Bronchial epithelial cell (primary cell): ENCODE results near the gene ABTB2. TPM values are rescaled to one million over a fixed set of nuclear protein-coding genes. Genes with fewer than 3 reads are reported as not detected.

Source experiments
- DNase-seq: peaks from one replicate; pipeline ENCODE4 v3.0.0-alpha.2; 2010; ENCODE audit warnings: low read depth
- FAIRE-seq: peaks from 2 replicates; lab custom pipeline; 2011; peaks lifted over from hg19 to GRCh38; lab: Jason Lieb, UNC
- H3K27me3 ChIP-seq: 2 replicates; pipeline ENCODE4 v1.5.1; 2011; ENCODE audit warnings: low read length; ENCODE audit not compliant: control insufficient read depth, insufficient read depth
- H3K36me3 ChIP-seq: 2 replicates; pipeline ENCODE4 v1.5.1; 2011; ENCODE audit warnings: low read length; ENCODE audit not compliant: control insufficient read depth, insufficient read depth
- H3K4me3 ChIP-seq: 2 replicates; pipeline ENCODE4 v1.5.1; 2011; ENCODE audit warnings: mild to moderate bottlenecking, low read depth, low read length, control low read depth
- total RNA-seq: library from RNA; depleted of rRNA; stranded (reverse); fragments of >200 nt; gene quantifications from 2 replicates; pipeline ENCODE4 v1.2.1, GENCODE V29; 2014
- TF ChIP-seq, protein P1 (sequence below): IDR thresholded peaks from 2 replicates; pipeline ENCODE4 v1.5.1; 2011; ENCODE audit warnings: mild to moderate bottlenecking, moderate library complexity, low read length, control low read depth, inconsistent platforms; ENCODE audit not compliant: insufficient read depth, severe bottlenecking

ABTB2 gene
- 0.53 and 2.2 TPM in 2 replicates for total RNA-seq

DNA sequence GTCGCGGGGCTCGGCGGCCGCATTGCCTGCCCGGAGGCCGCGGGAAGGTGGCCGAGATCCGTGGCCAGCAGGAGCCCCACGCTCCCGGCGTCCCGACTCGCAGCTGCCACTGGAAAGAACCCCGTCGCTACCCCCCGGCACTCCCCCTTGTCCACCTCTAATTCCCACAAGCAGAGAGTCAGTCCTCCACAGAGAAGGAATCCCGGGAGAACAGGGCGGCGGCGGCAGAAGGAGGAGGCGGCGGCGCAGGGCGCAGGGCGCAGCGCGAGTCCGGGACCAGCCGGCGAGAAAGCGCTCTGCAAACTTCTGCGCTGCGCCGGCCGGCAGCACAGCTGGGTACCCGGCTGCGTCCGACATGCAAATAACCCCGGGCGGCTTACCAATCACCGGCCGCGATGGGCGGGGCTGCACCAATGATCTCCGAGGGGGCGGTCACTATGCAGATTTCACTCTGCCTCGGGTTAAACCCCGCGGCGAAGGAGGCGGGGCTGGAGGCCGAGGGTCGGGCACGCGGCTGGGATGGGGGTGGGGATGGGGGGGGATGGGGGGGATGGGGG is at the start of gene ABTB2:
ABTB2 (minus strand) TSS at position 310 of the 557 bp plus-strand sequence.
- H3K27me3 ChIP-seq: no peaks in the 10 kb centered on the region
- FAIRE-seq: no peak
- TF ChIP-seq, protein P1, sequence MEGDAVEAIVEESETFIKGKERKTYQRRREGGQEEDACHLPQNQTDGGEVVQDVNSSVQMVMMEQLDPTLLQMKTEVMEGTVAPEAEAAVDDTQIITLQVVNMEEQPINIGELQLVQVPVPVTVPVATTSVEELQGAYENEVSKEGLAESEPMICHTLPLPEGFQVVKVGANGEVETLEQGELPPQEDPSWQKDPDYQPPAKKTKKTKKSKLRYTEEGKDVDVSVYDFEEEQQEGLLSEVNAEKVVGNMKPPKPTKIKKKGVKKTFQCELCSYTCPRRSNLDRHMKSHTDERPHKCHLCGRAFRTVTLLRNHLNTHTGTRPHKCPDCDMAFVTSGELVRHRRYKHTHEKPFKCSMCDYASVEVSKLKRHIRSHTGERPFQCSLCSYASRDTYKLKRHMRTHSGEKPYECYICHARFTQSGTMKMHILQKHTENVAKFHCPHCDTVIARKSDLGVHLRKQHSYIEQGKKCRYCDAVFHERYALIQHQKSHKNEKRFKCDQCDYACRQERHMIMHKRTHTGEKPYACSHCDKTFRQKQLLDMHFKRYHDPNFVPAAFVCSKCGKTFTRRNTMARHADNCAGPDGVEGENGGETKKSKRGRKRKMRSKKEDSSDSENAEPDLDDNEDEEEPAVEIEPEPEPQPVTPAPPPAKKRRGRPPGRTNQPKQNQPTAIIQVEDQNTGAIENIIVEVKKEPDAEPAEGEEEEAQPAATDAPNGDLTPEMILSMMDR: no peak
- DNase-seq: peak; percentile 84
- peak within 1 kb of the TSS; percentile 48 for H3K4me3 ChIP-seq
- H3K36me3 ChIP-seq: no peaks in the 10 kb centered on the region

DNA sequence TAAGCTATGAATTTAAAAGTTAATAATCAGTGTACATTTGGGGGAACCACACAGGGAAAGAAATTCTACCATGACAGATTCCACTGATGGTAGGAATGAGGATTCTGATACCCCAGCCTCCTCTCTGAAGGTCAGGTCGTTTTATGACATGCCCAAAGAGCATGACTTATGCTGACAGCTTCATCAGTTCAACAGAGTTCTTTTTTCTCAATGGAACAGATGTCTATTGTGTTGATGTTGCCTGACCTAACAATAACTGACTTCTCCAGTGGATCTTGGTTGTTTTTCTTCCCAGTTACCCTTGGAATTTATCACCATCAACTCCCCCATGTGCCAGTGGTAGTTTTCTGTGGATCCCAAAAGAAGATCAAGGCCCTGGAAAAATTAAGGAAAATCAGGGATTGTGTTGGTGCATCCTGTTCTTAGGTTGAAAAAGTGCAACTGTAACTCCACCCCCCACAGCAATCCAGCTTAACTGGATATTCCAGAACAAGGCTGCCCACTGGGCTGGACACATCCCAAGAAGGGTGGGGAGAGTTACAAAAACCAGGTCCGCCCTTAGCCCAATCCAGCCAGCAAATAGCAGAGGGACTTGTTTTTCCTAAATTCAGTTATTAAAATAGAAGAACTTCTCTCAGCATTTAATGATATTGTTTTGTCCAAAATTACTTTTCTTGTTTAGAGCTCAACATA is 49.5 kb upstream of the ABTB2 start:
- TF ChIP-seq, protein P1: no peak
- no peak overlapping the region for H3K4me3 ChIP-seq
- FAIRE-seq (no peak), DNase-seq (peak; percentile 70)
- no peaks in the 10 kb centered on the region for H3K36me3 ChIP-seq
- no peaks in the 10 kb centered on the region for H3K27me3 ChIP-seq

DNA sequence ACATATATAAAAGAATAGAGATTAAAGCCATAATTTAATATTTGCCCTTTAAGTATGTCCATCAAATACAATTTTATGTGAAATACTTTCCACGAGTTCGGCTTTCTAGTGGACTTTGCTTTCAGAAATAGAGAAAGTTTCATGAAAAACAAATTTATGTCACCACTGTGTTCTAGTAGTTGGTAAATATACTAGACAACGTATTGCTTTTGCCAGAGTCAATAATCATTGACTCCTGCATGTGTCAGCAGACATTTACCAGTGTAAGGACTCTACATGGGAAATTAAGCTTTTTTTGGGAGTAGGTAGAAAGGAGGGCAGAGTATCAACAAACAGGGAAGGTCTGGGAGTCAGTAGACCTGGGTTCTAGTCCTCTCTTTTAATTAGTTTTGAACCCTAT is 48.6 kb upstream of the ABTB2 start:
- H3K4me3 ChIP-seq: no peak overlapping the region
- TF ChIP-seq, protein P1: no peak
- no peaks in the 10 kb centered on the region for H3K36me3 ChIP-seq
- FAIRE-seq (no peak), DNase-seq (no peak)
- H3K27me3 ChIP-seq: no peaks in the 10 kb centered on the region

DNA sequence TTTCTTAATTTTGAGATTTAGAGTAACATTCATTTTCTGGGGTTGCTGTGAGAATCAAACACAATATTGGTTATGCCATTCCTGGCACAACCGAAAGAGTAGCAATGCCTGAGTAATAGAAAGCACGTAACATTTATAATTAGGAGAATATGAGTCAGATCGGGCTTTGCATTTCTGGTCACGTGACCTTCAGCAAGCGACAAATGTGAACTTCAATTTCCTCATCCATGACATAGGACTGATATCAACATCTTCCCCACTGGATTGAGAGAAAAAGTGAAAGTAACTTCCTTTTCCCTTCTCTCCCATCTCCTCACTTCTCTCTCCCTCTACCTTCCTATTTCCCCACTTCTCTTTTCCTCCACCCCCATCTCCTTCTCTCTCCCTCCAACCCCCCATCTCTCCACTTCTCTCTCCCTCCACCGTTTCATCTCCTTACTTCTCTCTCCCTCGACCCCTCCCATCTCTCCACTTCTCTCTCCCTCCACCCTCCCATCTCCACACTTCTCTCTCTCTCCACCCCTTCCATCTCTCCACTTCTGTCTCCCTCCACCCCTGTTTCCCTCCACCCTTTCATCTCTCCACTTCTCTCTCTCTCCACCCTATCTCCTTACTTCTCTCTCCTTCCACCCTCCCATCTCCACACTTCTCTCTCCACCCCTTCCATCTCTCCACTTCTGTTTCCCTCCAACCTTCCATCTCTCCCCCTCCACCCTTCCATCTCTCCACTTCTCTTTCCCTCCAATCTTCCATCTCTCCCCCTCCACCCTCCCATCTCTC is 47.5 kb upstream of the ABTB2 start:
- Histone ChIP-seq H3K36me3 (no peaks in the 10 kb centered on the region), H3K4me3 (no peak overlapping the region), H3K27me3 (no peaks in the 10 kb centered on the region)
- DNase-seq: no peak
- no peak for FAIRE-seq
- TF ChIP-seq, protein P1: no peak

DNA sequence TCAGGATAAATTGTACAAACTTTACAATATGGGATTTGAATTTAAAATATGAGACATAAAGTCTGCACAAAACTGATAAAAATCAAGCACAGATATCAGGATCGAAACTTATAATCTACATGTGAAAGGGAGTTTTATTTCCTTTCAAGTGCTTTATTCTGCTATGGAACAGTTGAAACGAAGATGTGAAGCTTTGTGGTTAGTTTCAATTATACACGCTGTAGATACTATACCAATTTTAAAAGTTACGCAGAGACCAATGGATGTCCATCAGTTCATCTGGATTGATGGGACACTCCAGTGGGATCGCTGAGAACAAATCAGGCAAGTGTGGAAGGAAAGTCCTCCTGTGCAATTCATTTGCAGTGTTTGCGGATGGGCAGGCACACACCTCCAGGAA is 46.5 kb upstream of the ABTB2 start:
- no peaks in the 10 kb centered on the region for H3K27me3 ChIP-seq
- TF ChIP-seq, protein P1: no peak
- DNase-seq (no peak), FAIRE-seq (no peak)
- no peak overlapping the region for H3K4me3 ChIP-seq
- H3K36me3 ChIP-seq: no peaks in the 10 kb centered on the region
